ENCODE results near the gene MPC1. TPM values are rescaled to one million over a fixed set of nuclear protein-coding genes. Genes with fewer than 3 reads are reported as not detected.
"Not testable (repeated sequence)": the region's sequence is repeated elsewhere in the genome, so short reads cannot be mapped to it uniquely, and the experiment has no call there.

Gene MPC1
- total RNA-seq, 1 donor from 2014 or later: 51.2 TPM

GRCh38 chr6:166386111-166386510, 3.4 kb upstream of the MPC1 start:
- H3K36me3 ChIP-seq: no peaks in the 10 kb centered on the region
- H3K4me1 ChIP-seq: peaks cover 18% of the 10 kb centered on the region
- intact Hi-C loops (cut with DNase I): no loop called here
- H3K27me3 ChIP-seq: no peaks in the 10 kb centered on the region
- no peak overlapping the region for H3K27ac ChIP-seq
- no peak for DNase-seq
- no peaks in the 10 kb centered on the region for H3K9me3 ChIP-seq
- no peak for TF ChIP-seq CTCF (IDR thresholded peaks at IDR 0.05)
- no peak for ATAC-seq
- H3K4me3 ChIP-seq: no peak overlapping the region

GRCh38 chr6:166383802-166384363, 1.1 kb upstream of the MPC1 start:
- ATAC-seq; H3K9me3 ChIP-seq; H3K27me3 ChIP-seq; H3K36me3 ChIP-seq; intact Hi-C loops (cut with DNase I): not testable (repeated sequence)
- H3K4me1 ChIP-seq: peaks cover 28% of the 10 kb centered on the region
- H3K4me3 ChIP-seq: peak overlapping the region; percentile 93
- peak; percentile 31 for TF ChIP-seq CTCF (IDR thresholded peaks at IDR 0.05)
- peak; percentile 75 for DNase-seq
- peak overlapping the region; percentile 96 for H3K27ac ChIP-seq

GRCh38 chr6:166382500-166382932, 224 bp downstream of the MPC1 start:
- intact Hi-C loops (cut with DNase I): no loop called here
- H3K9me3 ChIP-seq: no peaks in the 10 kb centered on the region
- H3K36me3 ChIP-seq: no peaks in the 10 kb centered on the region
- peak overlapping the region; percentile 93 for H3K4me3 ChIP-seq
- peak overlapping the region; percentile 96 for H3K27ac ChIP-seq
- H3K4me1 ChIP-seq: peaks cover 20% of the 10 kb centered on the region
- DNase-seq (no peak), ATAC-seq (peak; percentile 3)
- H3K27me3 ChIP-seq: no peaks in the 10 kb centered on the region
- TF ChIP-seq CTCF (IDR thresholded peaks at IDR 0.05): no peak

- peak; percentile 79 for ATAC-seq
- intact Hi-C loops (cut with DNase I): no loop called here
- H3K27me3 ChIP-seq: no peaks in the 10 kb centered on the region
- peaks cover 20% of the 10 kb centered on the region for H3K4me1 ChIP-seq
- H3K27ac ChIP-seq: peak overlapping the region; percentile 96
- DNase-seq: peak; percentile 93
- no peaks in the 10 kb centered on the region for H3K9me3 ChIP-seq
- H3K4me3 ChIP-seq: peak overlapping the region; percentile 93
- peak; percentile 81 for TF ChIP-seq CTCF (IDR thresholded peaks at IDR 0.05)
- H3K36me3 ChIP-seq: no peaks in the 10 kb centered on the region
These were observed 824 bp downstream of the MPC1 start for GRCh38 chr6:166381733-166382499.

- no peak for ATAC-seq
- intact Hi-C loops (cut with DNase I): no loop called here
- Histone ChIP-seq H3K36me3 (no peaks in the 10 kb centered on the region), H3K27me3 (no peaks in the 10 kb centered on the region), H3K4me3 (peak overlapping the region; percentile 93), H3K9me3 (no peaks in the 10 kb centered on the region), H3K4me1 (peaks cover 20% of the 10 kb centered on the region), H3K27ac (peak overlapping the region; percentile 96)
- no peak for DNase-seq
- no peak for TF ChIP-seq CTCF (IDR thresholded peaks at IDR 0.05)
These were observed 1.4 kb downstream of the MPC1 start for GRCh38 chr6:166381381-166381732.
